Upper lobe of right lung (tissue), 1 donor: ENCODE data around the gene TDRD7. TPM values are rescaled to one million over a fixed set of nuclear protein-coding genes. Genes with fewer than 3 reads are reported as not detected.

Source experiments
- ATAC-seq: fragments of 200-7000 bp; cut with Tn5 transposase; one replicate; pipeline ENCODE4 v1.9.1; 2020; ENCODE audit warnings: mild to moderate bottlenecking, moderate library complexity
- DNase-seq: peaks from one replicate; pipeline ENCODE4 v3.0.0-alpha.2; 2020
- H3K27ac ChIP-seq: fragments of 200-600 bp; one replicate; pipeline ENCODE4 v1.8.0; 2022
- H3K27me3 ChIP-seq: fragments of 200-600 bp; one replicate; pipeline ENCODE4 v1.8.0; 2022; ENCODE audit warnings: mild to moderate bottlenecking
- H3K36me3 ChIP-seq: fragments of 200-600 bp; one replicate; pipeline ENCODE4 v1.8.0; 2022
- H3K4me1 ChIP-seq: fragments of 200-600 bp; one replicate; pipeline ENCODE4 v1.8.0; 2022
- H3K4me3 ChIP-seq: fragments of 200-600 bp; one replicate; pipeline ENCODE4 v1.8.0; 2022; ENCODE audit warnings: mild to moderate bottlenecking
- H3K9me3 ChIP-seq: fragments of 200-600 bp; one replicate; pipeline ENCODE4 v1.8.0; 2022
- intact Hi-C: fragments of 100-400 bp; cut with DNase I; formaldehyde crosslinking; loops from one replicate; pipeline ENCODE4 v1.11.0; 2022
- total RNA-seq: library from RNA; stranded (reverse); fragmentation: NEBNext Ultra II Directional; extraction: Animal tissue kit (Norgen Biotek cat#: 25700); gene quantifications from one replicate; pipeline ENCODE4 v1.2.1, GENCODE V29; 2021
- TF ChIP-seq, protein P1 (sequence below): fragments of 200-600 bp; IDR thresholded peaks from one replicate; pipeline ENCODE4 v1.8.0; 2022; ENCODE audit warnings: antibody characterized with exemption
- donor health status: DM: no; HTN: yes; CAD: no; lungs with severe emphysema.

The TDRD7 gene
- total RNA-seq, 1 donor from 2014 or later: 18.2 TPM

- H3K9me3 ChIP-seq: no peaks in the 10 kb centered on the region
- H3K27ac ChIP-seq: no peak overlapping the region
- intact Hi-C loops: no loop called here
- H3K36me3 ChIP-seq: peaks cover 3% of the 10 kb centered on the region
- no peak overlapping the region for H3K4me3 ChIP-seq
- H3K27me3 ChIP-seq: no peaks in the 10 kb centered on the region
- peaks cover 28% of the 10 kb centered on the region for H3K4me1 ChIP-seq
- ATAC-seq (no peak), DNase-seq (peak; percentile 12)
- TF ChIP-seq, protein P1, sequence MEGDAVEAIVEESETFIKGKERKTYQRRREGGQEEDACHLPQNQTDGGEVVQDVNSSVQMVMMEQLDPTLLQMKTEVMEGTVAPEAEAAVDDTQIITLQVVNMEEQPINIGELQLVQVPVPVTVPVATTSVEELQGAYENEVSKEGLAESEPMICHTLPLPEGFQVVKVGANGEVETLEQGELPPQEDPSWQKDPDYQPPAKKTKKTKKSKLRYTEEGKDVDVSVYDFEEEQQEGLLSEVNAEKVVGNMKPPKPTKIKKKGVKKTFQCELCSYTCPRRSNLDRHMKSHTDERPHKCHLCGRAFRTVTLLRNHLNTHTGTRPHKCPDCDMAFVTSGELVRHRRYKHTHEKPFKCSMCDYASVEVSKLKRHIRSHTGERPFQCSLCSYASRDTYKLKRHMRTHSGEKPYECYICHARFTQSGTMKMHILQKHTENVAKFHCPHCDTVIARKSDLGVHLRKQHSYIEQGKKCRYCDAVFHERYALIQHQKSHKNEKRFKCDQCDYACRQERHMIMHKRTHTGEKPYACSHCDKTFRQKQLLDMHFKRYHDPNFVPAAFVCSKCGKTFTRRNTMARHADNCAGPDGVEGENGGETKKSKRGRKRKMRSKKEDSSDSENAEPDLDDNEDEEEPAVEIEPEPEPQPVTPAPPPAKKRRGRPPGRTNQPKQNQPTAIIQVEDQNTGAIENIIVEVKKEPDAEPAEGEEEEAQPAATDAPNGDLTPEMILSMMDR: no peak
Measured at GRCh38 chr9:97521576-97522333, 109.9 kb downstream of the TDRD7 start.

GRCh38 chr9:97524424-97524823, 112.5 kb downstream of the TDRD7 start:
- DNase-seq: no peak
- Histone ChIP-seq H3K27ac (no peak overlapping the region), H3K4me3 (no peak overlapping the region), H3K4me1 (peaks cover 20% of the 10 kb centered on the region), H3K27me3 (no peaks in the 10 kb centered on the region), H3K36me3 (peaks cover 5% of the 10 kb centered on the region), H3K9me3 (no peaks in the 10 kb centered on the region)
- TF ChIP-seq, protein P1: no peak
- intact Hi-C loops: no loop called here
- ATAC-seq: no peak

GRCh38 chr9:97525451-97525850, 113.6 kb downstream of the TDRD7 start:
- intact Hi-C loops: no loop called here
- Histone ChIP-seq H3K27ac (no peak overlapping the region), H3K4me3 (no peak overlapping the region), H3K36me3 (peaks cover 5% of the 10 kb centered on the region), H3K27me3 (no peaks in the 10 kb centered on the region), H3K9me3 (no peaks in the 10 kb centered on the region), H3K4me1 (peaks cover 27% of the 10 kb centered on the region)
- TF ChIP-seq, protein P1: no peak
- DNase-seq (no peak), ATAC-seq (no peak)

DNA sequence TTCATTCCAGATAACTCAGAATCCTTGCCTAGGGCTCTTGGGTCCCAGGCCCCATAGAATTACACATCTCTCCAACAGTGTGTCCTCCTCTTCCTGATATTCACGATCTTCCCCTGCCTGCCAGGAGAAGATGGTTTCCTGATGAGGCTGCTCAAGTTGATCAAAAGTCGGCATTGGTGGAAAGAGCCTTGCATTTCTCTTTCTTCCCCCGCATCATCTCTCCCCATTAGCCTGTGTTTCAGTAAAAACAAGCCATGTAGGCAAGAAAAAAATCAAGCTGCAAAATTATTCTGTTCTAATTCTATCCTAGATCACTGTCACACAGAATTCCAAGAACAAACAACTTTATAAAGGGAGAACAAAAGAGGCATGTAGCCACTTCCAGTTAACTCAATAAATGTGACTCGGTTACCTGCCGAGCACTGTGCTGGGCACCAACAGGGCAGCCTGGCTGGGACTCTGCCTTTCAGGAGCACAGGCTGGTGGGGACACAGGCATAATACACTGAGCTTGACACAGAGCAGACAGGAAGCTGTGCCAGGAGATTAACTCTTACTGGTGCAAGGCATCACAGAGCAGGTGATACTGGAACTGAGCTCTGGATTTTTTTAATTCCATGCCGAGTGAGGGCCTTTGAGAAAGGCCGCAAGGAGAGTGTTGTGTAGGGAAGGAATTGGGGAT, 115.1 kb downstream of the TDRD7 start:
- no peak for ATAC-seq
- H3K36me3 ChIP-seq: peaks cover 5% of the 10 kb centered on the region
- TF ChIP-seq, protein P1: no peak
- H3K27ac ChIP-seq: no peak overlapping the region
- H3K27me3 ChIP-seq: no peaks in the 10 kb centered on the region
- intact Hi-C loops: no loop called here
- DNase-seq: peak; percentile 28
- H3K4me3 ChIP-seq: no peak overlapping the region
- H3K9me3 ChIP-seq: no peaks in the 10 kb centered on the region
- H3K4me1 ChIP-seq: peaks cover 27% of the 10 kb centered on the region

DNA sequence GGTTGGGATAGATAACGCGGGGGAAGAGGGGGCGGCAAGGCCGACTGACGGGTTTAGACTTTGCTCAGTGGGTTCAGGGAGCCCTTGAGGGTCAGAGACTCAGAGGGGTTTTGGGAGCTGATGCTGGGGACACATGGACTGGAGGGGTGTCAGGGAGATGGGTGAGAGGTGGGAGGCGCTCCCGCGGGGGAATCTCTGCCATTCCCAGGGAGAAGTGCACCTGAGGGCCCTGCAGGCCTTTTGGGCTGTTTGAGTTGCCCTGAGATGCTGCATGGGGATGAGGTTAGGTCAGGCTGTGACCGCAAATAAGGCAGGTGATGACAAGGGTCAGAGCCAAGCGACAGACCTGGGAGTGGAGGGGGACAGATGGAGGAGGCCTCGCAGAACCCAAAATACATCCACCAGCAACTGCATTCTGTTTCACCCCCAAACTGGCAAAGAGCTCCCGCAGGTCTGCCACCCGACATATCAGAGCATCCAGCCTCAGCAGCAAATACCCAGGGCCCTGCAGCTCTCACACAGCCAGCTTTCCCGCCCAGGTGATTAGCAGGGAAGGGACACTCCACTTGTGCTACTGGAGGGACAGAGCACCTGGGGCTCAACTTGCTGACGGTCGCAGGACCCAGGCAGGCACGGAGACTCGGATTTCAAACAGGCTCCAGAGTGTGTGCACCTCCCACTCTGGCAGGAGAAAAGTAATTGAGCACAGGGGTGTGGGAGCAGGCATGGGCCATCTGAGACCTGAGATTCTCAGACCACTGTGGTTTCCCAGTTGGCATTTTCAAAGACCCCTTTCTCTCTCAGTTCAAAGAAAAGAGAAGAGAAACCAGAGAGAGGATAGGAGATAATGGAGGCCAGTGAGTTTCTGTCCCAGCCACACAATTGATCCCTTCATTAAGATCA, 116.0 kb downstream of the TDRD7 start:
- peak; percentile 62 for DNase-seq
- peaks cover 27% of the 10 kb centered on the region for H3K4me1 ChIP-seq
- peak; percentile 38 for ATAC-seq
- TF ChIP-seq, protein P1: no peak
- no peaks in the 10 kb centered on the region for H3K27me3 ChIP-seq
- intact Hi-C loops: no loop called here
- H3K9me3 ChIP-seq: no peaks in the 10 kb centered on the region
- no peak overlapping the region for H3K4me3 ChIP-seq
- peaks cover 5% of the 10 kb centered on the region for H3K36me3 ChIP-seq
- H3K27ac ChIP-seq: peak overlapping the region; percentile 78
